ENCODE results near the gene THAP12. TPM values are rescaled to one million over a fixed set of nuclear protein-coding genes. Genes with fewer than 3 reads are reported as not detected.

Gene THAP12
- total and polyA plus RNA-seq, 2 of the 13 experiments (the other 11 are each of a cell fraction or from before 2014, with no cell fraction given) = 18.8 to 51.3 TPM

GRCh38 chr11:76380977-76381719 lies at the start of gene THAP12, which contains the start of gene GVQW3 (continued):
- peak; percentile 92 for TF ChIP-seq PATZ1 (CRISPR knock-in tag; IDR thresholded peaks at IDR 0.05)
- TF ChIP-seq DRAP1 (CRISPR knock-in tag; IDR thresholded peaks at IDR 0.05) = peak; percentile 62; the same call in 1 of the 2 replicates
- TF ChIP-seq KLF12 (CRISPR knock-in tag; IDR thresholded peaks at IDR 0.05; ENCODE audit: borderline replicate concordance) = peak; percentile 60
- 0 out of 2 replicates have a peak, but pooled peaks have one; percentile 40 for TF ChIP-seq MEF2D (CRISPR knock-in tag; IDR thresholded peaks at IDR 0.05)
- peak; percentile 91 for TF ChIP-seq YEATS2 (CRISPR knock-in tag; IDR thresholded peaks at IDR 0.05; ENCODE audit: borderline replicate concordance)
- TF ChIP-seq FIP1L1 (IDR thresholded peaks at IDR 0.05; ENCODE audit: borderline replicate concordance, insufficient read depth, low read depth, low read length) = no peak
- TF ChIP-seq ZNF550 (CRISPR knock-in tag; IDR thresholded peaks at IDR 0.05; ENCODE audit: borderline replicate concordance) = no peak
- TF ChIP-seq ZNF292 (CRISPR knock-in tag; IDR thresholded peaks at IDR 0.05; ENCODE audit: borderline replicate concordance, low read depth) = peak; percentile 76; the same call in 1 of the 2 replicates
- no peak for TF ChIP-seq CREB3 (CRISPR knock-in tag; IDR thresholded peaks at IDR 0.05)
- TF ChIP-seq, protein P1, sequence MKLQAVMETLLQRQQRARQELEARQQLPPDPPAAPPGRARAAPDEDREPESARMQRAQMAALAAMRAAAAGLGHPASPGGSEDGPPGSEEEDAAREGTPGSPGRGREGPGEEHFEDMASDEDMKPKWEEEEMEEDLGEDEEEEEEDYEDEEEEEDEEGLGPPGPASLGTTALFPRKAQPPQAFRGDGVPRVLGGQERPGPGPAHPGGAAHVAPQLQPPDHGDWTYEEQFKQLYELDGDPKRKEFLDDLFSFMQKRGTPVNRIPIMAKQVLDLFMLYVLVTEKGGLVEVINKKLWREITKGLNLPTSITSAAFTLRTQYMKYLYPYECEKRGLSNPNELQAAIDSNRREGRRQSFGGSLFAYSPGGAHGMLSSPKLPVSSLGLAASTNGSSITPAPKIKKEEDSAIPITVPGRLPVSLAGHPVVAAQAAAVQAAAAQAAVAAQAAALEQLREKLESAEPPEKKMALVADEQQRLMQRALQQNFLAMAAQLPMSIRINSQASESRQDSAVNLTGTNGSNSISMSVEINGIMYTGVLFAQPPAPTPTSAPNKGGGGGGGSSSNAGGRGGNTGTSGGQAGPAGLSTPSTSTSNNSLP (IDR thresholded peaks at IDR 0.05; ENCODE audit: low read depth, low read length) = no peak
- no peak for TF ChIP-seq JDP2 (CRISPR knock-in tag; IDR thresholded peaks at IDR 0.05; ENCODE audit: borderline replicate concordance)
- no peak for TF ChIP-seq NPAS2 (CRISPR knock-in tag; IDR thresholded peaks at IDR 0.05; ENCODE audit: borderline replicate concordance)
- TF ChIP-seq ZNF234 (CRISPR knock-in tag; conservative IDR thresholded peaks at IDR 0.05) = no peak
- TF ChIP-seq ZFP36L1 (CRISPR knock-in tag; IDR thresholded peaks at IDR 0.05) = no peak
- TF ChIP-seq TBX2 (CRISPR knock-in tag; IDR thresholded peaks at IDR 0.05; ENCODE audit: borderline replicate concordance) = no peak; the same call in 1 of the 2 replicates
- peak; percentile 85 for TF ChIP-seq HOXA3 (CRISPR knock-in tag; IDR thresholded peaks at IDR 0.05)
- no peak for TF ChIP-seq ARNTL (CRISPR knock-in tag; IDR thresholded peaks at IDR 0.05)
- no peak for TF ChIP-seq SIX1 (CRISPR knock-in tag; IDR thresholded peaks at IDR 0.05; ENCODE audit: borderline replicate concordance)
- TF ChIP-seq IRF2 (CRISPR knock-in tag; IDR thresholded peaks at IDR 0.05) = peak; percentile 76
- 0 out of 2 replicates have a peak, but pooled peaks have one; percentile 51 for TF ChIP-seq REL (CRISPR knock-in tag; conservative IDR thresholded peaks at IDR 0.05)
- TF ChIP-seq ZNF773 (CRISPR knock-in tag; IDR thresholded peaks at IDR 0.05; ENCODE audit: borderline replicate concordance) = no peak
- no peak for TF ChIP-seq PAWR (CRISPR knock-in tag; IDR thresholded peaks at IDR 0.05; ENCODE audit: borderline replicate concordance)
- no peak for TF ChIP-seq ZFP62 (CRISPR knock-in tag; IDR thresholded peaks at IDR 0.05)
- 0 out of 2 replicates have a peak, but pooled peaks have one; percentile 39 for TF ChIP-seq ZNF414 (CRISPR knock-in tag; IDR thresholded peaks at IDR 0.05)

All from HepG2 (cell line).